ENCODE measurements around the gene BMP2K.

Gene BMP2K

GRCh38 chr4:78764498-78764961 lies 11.6 kb upstream of the BMP2K start:
- Histone ChIP-seq H3K27ac (ENCODE audit: low read depth, low read length) (no peak overlapping the region), H3K4me1 (ENCODE audit: control insufficient read depth, insufficient read depth, low read length) (peaks cover 10% of the 10 kb centered on the region), H3K9me3 (ENCODE audit: control insufficient read depth, insufficient read depth, low read length) (no peaks in the 10 kb centered on the region), H3K36me3 (ENCODE audit: control insufficient read depth, insufficient read depth, low read length) (no peaks in the 10 kb centered on the region), H3K4me3 (ENCODE audit: low read depth, low read length) (no peak overlapping the region), H3K27me3 (ENCODE audit: control insufficient read depth, insufficient read depth, low read length) (no peaks in the 10 kb centered on the region), H3K9ac (ENCODE audit: low read depth, low read length) (no peak overlapping the region)

- Histone ChIP-seq H3K27me3 (ENCODE audit: control insufficient read depth, insufficient read depth, low read length) (no peaks in the 10 kb centered on the region), H3K9ac (ENCODE audit: low read depth, low read length) (no peak overlapping the region), H3K9me3 (ENCODE audit: control insufficient read depth, insufficient read depth, low read length) (no peaks in the 10 kb centered on the region), H3K27ac (ENCODE audit: low read depth, low read length) (no peak overlapping the region), H3K36me3 (ENCODE audit: control insufficient read depth, insufficient read depth, low read length) (no peaks in the 10 kb centered on the region), H3K4me3 (ENCODE audit: low read depth, low read length) (no peak overlapping the region), H3K4me1 (ENCODE audit: control insufficient read depth, insufficient read depth, low read length) (peaks cover 10% of the 10 kb centered on the region)
Observed at GRCh38 chr4:78765432-78766006, 10.6 kb upstream of the BMP2K start.

- H3K4me1 ChIP-seq (ENCODE audit: control insufficient read depth, insufficient read depth, low read length): peaks cover 10% of the 10 kb centered on the region
- H3K9me3 ChIP-seq (ENCODE audit: control insufficient read depth, insufficient read depth, low read length): no peaks in the 10 kb centered on the region
- no peaks in the 10 kb centered on the region for H3K36me3 ChIP-seq (ENCODE audit: control insufficient read depth, insufficient read depth, low read length)
- no peaks in the 10 kb centered on the region for H3K27me3 ChIP-seq (ENCODE audit: control insufficient read depth, insufficient read depth, low read length)
- H3K27ac ChIP-seq (ENCODE audit: low read depth, low read length): no peak overlapping the region
- no peak overlapping the region for H3K4me3 ChIP-seq (ENCODE audit: low read depth, low read length)
- no peak overlapping the region for H3K9ac ChIP-seq (ENCODE audit: low read depth, low read length)
Observed at GRCh38 chr4:78766026-78766425, 10.1 kb upstream of the BMP2K start.

DNA sequence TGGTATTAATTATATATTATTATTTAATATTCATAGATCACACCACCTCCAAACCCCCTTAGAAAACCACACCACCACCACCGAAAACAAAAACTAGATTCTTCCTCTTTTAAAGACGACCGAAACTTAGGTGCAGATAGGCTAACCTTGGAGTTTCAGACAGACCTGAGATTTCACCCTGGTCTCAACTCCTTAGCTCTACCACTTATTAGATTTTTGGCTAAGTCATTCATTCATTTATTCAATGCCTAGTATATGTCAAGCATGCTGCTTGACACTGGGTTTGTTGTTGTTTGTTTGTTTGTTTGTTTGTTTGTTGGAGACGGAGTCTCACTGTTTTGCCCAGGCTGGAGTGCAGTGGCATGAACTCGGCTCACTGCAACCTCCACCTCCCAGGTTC lies 9.5 kb upstream of the BMP2K start:
- Histone ChIP-seq H3K4me1 (ENCODE audit: control insufficient read depth, insufficient read depth, low read length) (peaks cover 10% of the 10 kb centered on the region), H3K36me3 (ENCODE audit: control insufficient read depth, insufficient read depth, low read length) (no peaks in the 10 kb centered on the region), H3K27me3 (ENCODE audit: control insufficient read depth, insufficient read depth, low read length) (no peaks in the 10 kb centered on the region), H3K4me3 (ENCODE audit: low read depth, low read length) (no peak overlapping the region), H3K9me3 (ENCODE audit: control insufficient read depth, insufficient read depth, low read length) (no peaks in the 10 kb centered on the region), H3K9ac (ENCODE audit: low read depth, low read length) (no peak overlapping the region), H3K27ac (ENCODE audit: low read depth, low read length) (no peak overlapping the region)

DNA sequence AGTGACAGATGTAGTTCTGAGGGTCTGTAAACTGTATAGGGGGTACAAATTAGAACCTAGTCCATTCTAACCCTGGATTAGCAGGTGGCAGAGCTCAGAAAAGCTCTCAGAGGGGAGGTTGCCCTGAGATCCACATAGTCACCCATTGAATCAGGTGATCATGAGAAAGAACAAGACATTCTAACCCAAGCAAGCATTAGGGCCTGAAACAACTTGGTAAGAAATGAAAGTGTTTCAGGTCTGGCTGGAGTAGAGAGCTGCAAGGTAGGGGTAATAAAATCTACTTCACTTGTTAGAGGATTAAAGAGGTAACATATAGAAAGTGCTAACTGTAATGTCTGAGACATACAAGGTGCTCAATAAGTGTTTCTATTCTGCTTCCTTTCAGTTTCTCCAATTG lies 8.8 kb upstream of the BMP2K start:
- no peaks in the 10 kb centered on the region for H3K27me3 ChIP-seq (ENCODE audit: control insufficient read depth, insufficient read depth, low read length)
- H3K4me1 ChIP-seq (ENCODE audit: control insufficient read depth, insufficient read depth, low read length): peaks cover 10% of the 10 kb centered on the region
- no peaks in the 10 kb centered on the region for H3K9me3 ChIP-seq (ENCODE audit: control insufficient read depth, insufficient read depth, low read length)
- no peak overlapping the region for H3K9ac ChIP-seq (ENCODE audit: low read depth, low read length)
- H3K4me3 ChIP-seq (ENCODE audit: low read depth, low read length): no peak overlapping the region
- H3K36me3 ChIP-seq (ENCODE audit: control insufficient read depth, insufficient read depth, low read length): no peaks in the 10 kb centered on the region
- no peak overlapping the region for H3K27ac ChIP-seq (ENCODE audit: low read depth, low read length)

- H3K27ac ChIP-seq (ENCODE audit: low read depth, low read length): no peak overlapping the region
- no peaks in the 10 kb centered on the region for H3K27me3 ChIP-seq (ENCODE audit: control insufficient read depth, insufficient read depth, low read length)
- no peak overlapping the region for H3K4me3 ChIP-seq (ENCODE audit: low read depth, low read length)
- H3K4me1 ChIP-seq (ENCODE audit: control insufficient read depth, insufficient read depth, low read length): peaks cover 10% of the 10 kb centered on the region
- no peak overlapping the region for H3K9ac ChIP-seq (ENCODE audit: low read depth, low read length)
- H3K36me3 ChIP-seq (ENCODE audit: control insufficient read depth, insufficient read depth, low read length): no peaks in the 10 kb centered on the region
- no peaks in the 10 kb centered on the region for H3K9me3 ChIP-seq (ENCODE audit: control insufficient read depth, insufficient read depth, low read length)
Observed at GRCh38 chr4:78768452-78769180, 7.5 kb upstream of the BMP2K start.

GRCh38 chr4:78770091-78770642 lies 6.0 kb upstream of the BMP2K start:
- H3K9me3 ChIP-seq (ENCODE audit: control insufficient read depth, insufficient read depth, low read length): no peaks in the 10 kb centered on the region

GRCh38 chr4:78772526-78773091 lies 3.5 kb upstream of the BMP2K start:
- Histone ChIP-seq H3K9me3 (ENCODE audit: control insufficient read depth, insufficient read depth, low read length) (no peaks in the 10 kb centered on the region), H3K27me3 (ENCODE audit: control insufficient read depth, insufficient read depth, low read length) (no peaks in the 10 kb centered on the region), H3K27ac (ENCODE audit: low read depth, low read length) (no peak overlapping the region), H3K9ac (ENCODE audit: low read depth, low read length) (no peak overlapping the region), H3K4me3 (ENCODE audit: low read depth, low read length) (no peak overlapping the region), H3K4me1 (ENCODE audit: control insufficient read depth, insufficient read depth, low read length) (0 out of 2 replicates have a peak, but pooled peaks cover 5% of the 10 kb centered on the region), H3K36me3 (ENCODE audit: control insufficient read depth, insufficient read depth, low read length) (no peaks in the 10 kb centered on the region)

More at GRCh38 chr4:78770091-78770642, 6.0 kb upstream of the BMP2K start:
- no peaks in the 10 kb centered on the region for H3K36me3 ChIP-seq (ENCODE audit: control insufficient read depth, insufficient read depth, low read length)
- no peak overlapping the region for H3K9ac ChIP-seq (ENCODE audit: low read depth, low read length)
- H3K4me1 ChIP-seq (ENCODE audit: control insufficient read depth, insufficient read depth, low read length): peaks cover 12% of the 10 kb centered on the region
- no peak overlapping the region for H3K27ac ChIP-seq (ENCODE audit: low read depth, low read length)
- no peaks in the 10 kb centered on the region for H3K27me3 ChIP-seq (ENCODE audit: control insufficient read depth, insufficient read depth, low read length)
- H3K4me3 ChIP-seq (ENCODE audit: low read depth, low read length): no peak overlapping the region

GRCh38 chr4:78774417-78774816 lies 1.7 kb upstream of the BMP2K start:
- Histone ChIP-seq H3K27me3 (ENCODE audit: control insufficient read depth, insufficient read depth, low read length) (no peaks in the 10 kb centered on the region), H3K4me3 (ENCODE audit: low read depth, low read length) (no peak overlapping the region), H3K36me3 (ENCODE audit: control insufficient read depth, insufficient read depth, low read length) (no peaks in the 10 kb centered on the region), H3K4me1 (ENCODE audit: control insufficient read depth, insufficient read depth, low read length) (peaks cover 22% of the 10 kb centered on the region; the same call in 1 of the 2 replicates), H3K9ac (ENCODE audit: low read depth, low read length) (no peak overlapping the region), H3K9me3 (ENCODE audit: control insufficient read depth, insufficient read depth, low read length) (no peaks in the 10 kb centered on the region), H3K27ac (ENCODE audit: low read depth, low read length) (no peak overlapping the region)

- Histone ChIP-seq H3K4me3 (ENCODE audit: low read depth, low read length) (peak overlapping the region; percentile 70), H3K9ac (ENCODE audit: low read depth, low read length) (peak overlapping the region; percentile 93), H3K27ac (ENCODE audit: low read depth, low read length) (peak overlapping the region; percentile 99), H3K4me1 (ENCODE audit: control insufficient read depth, insufficient read depth, low read length) (peaks cover 32% of the 10 kb centered on the region), H3K27me3 (ENCODE audit: control insufficient read depth, insufficient read depth, low read length) (no peaks in the 10 kb centered on the region), H3K36me3 (ENCODE audit: control insufficient read depth, insufficient read depth, low read length) (no peaks in the 10 kb centered on the region), H3K9me3 (ENCODE audit: control insufficient read depth, insufficient read depth, low read length) (no peaks in the 10 kb centered on the region)
Observed at GRCh38 chr4:78775303-78776078, 659 bp upstream of the BMP2K start.

Data from HUES48 (cell line).